ENCODE results near the gene FADS6. TPM values are rescaled to one million over a fixed set of nuclear protein-coding genes. Genes with fewer than 3 reads are reported as not detected.

The FADS6 gene
- total and polyA plus RNA-seq, 2 of the 13 experiments (the other 11 are each of a cell fraction or from before 2014, with no cell fraction given), result 0.11 TPM

GRCh38 chr17:74922694-74923537 is 29.5 kb upstream of the FADS6 start, which contains the start of gene USH1G (continued):
- no peak for TF ChIP-seq ZNF20 (CRISPR knock-in tag; IDR thresholded peaks at IDR 0.05)
- TF ChIP-seq, protein P1, sequence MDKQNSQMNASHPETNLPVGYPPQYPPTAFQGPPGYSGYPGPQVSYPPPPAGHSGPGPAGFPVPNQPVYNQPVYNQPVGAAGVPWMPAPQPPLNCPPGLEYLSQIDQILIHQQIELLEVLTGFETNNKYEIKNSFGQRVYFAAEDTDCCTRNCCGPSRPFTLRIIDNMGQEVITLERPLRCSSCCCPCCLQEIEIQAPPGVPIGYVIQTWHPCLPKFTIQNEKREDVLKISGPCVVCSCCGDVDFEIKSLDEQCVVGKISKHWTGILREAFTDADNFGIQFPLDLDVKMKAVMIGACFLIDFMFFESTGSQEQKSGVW (CRISPR knock-in tag; IDR thresholded peaks at IDR 0.05; ENCODE audit: borderline replicate concordance), result no peak
- TF ChIP-seq HNRNPH1 (optimal IDR thresholded peaks at IDR 0.05; ENCODE audit: low read depth, low read length), result no peak
- TF ChIP-seq POGK (CRISPR knock-in tag; conservative IDR thresholded peaks at IDR 0.05), result no peak
- TF ChIP-seq, protein P2, sequence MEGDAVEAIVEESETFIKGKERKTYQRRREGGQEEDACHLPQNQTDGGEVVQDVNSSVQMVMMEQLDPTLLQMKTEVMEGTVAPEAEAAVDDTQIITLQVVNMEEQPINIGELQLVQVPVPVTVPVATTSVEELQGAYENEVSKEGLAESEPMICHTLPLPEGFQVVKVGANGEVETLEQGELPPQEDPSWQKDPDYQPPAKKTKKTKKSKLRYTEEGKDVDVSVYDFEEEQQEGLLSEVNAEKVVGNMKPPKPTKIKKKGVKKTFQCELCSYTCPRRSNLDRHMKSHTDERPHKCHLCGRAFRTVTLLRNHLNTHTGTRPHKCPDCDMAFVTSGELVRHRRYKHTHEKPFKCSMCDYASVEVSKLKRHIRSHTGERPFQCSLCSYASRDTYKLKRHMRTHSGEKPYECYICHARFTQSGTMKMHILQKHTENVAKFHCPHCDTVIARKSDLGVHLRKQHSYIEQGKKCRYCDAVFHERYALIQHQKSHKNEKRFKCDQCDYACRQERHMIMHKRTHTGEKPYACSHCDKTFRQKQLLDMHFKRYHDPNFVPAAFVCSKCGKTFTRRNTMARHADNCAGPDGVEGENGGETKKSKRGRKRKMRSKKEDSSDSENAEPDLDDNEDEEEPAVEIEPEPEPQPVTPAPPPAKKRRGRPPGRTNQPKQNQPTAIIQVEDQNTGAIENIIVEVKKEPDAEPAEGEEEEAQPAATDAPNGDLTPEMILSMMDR (CRISPR knock-in tag; IDR thresholded peaks at IDR 0.05), result no peak
- no peak for TF ChIP-seq ZNF772 (CRISPR knock-in tag; IDR thresholded peaks at IDR 0.05)
- TF ChIP-seq PHF5A (CRISPR knock-in tag; IDR thresholded peaks at IDR 0.05; ENCODE audit: low read depth, unreplicated experiment), result no peak
- TF ChIP-seq NFE2L1 (CRISPR knock-in tag; IDR thresholded peaks at IDR 0.05; ENCODE audit: borderline replicate concordance), result no peak
- TF ChIP-seq, protein P3, sequence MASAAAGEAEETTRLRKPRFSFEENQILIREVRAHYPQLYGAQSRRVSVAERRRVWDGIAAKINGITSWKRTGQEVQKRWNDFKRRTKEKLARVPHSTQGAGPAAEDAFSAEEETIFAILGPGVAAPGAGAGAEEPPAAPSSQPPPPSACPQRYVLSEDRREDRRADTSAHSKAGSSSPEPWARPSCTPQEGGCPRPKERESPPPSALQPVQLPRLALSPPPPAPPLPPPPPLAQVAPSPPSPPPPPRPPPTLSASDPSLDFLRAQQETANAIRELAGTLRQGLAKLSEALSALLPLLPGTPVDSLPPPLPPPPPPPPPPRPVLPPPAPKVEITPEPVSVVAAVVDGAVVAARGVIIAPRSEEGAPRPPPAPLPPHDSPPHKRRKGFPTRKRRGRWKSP (CRISPR knock-in tag; IDR thresholded peaks at IDR 0.05), result no peak
- no peak for TF ChIP-seq DRAP1 (CRISPR knock-in tag; IDR thresholded peaks at IDR 0.05)
- TF ChIP-seq GATA4 (IDR thresholded peaks at IDR 0.05; ENCODE audit: borderline replicate concordance, low read depth), result no peak
- no peak for TF ChIP-seq ZNF350 (CRISPR knock-in tag; IDR thresholded peaks at IDR 0.05; ENCODE audit: borderline replicate concordance, low read depth)
- TF ChIP-seq ZNF160 (CRISPR knock-in tag; IDR thresholded peaks at IDR 0.05), result no peak
- TF ChIP-seq HDAC2 (CRISPR knock-in tag; IDR thresholded peaks at IDR 0.05), result 0 out of 2 replicates have a peak, but pooled peaks have one; percentile 7
- TF ChIP-seq, protein P4, sequence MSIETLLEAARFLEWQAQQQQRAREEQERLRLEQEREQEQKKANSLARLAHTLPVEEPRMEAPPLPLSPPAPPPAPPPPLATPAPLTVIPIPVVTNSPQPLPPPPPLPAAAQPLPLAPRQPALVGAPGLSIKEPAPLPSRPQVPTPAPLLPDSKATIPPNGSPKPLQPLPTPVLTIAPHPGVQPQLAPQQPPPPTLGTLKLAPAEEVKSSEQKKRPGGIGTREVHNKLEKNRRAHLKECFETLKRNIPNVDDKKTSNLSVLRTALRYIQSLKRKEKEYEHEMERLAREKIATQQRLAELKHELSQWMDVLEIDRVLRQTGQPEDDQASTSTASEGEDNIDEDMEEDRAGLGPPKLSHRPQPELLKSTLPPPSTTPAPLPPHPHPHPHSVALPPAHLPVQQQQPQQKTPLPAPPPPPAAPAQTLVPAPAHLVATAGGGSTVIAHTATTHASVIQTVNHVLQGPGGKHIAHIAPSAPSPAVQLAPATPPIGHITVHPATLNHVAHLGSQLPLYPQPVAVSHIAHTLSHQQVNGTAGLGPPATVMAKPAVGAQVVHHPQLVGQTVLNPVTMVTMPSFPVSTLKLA (IDR thresholded peaks at IDR 0.05), result no peak
- TF ChIP-seq ZZZ3 (CRISPR knock-in tag; IDR thresholded peaks at IDR 0.05; ENCODE audit: borderline replicate concordance), result no peak
- TF ChIP-seq NCOA5 (CRISPR knock-in tag; IDR thresholded peaks at IDR 0.05), result no peak
- TF ChIP-seq ZNF800 (CRISPR knock-in tag; IDR thresholded peaks at IDR 0.05), result no peak
- no peak for TF ChIP-seq ZNF205 (CRISPR knock-in tag; IDR thresholded peaks at IDR 0.05)
